Activated naive CD8-positive, alpha-beta T cell treated with anti-CD3 and anti-CD28 coated beads for 36 hours (primary cell): Measurements from ENCODE around the gene VCL. TPM values are rescaled to one million over a fixed set of nuclear protein-coding genes. Genes with fewer than 3 reads are reported as not detected.
"Not testable (repeated sequence)": the region's sequence is repeated elsewhere in the genome, so short reads cannot be mapped to it uniquely, and the experiment has no call there.

Experiments
- DNase-seq: peaks from one replicate; pipeline ENCODE4 v3.0.0; 2021
- H3K27ac Mint-ChIP-seq: one replicate; pipeline ENCODE4 v1.8.0; 2022; ENCODE audit warnings: mild to moderate bottlenecking, moderate library complexity, mixed read lengths
- H3K27me3 Mint-ChIP-seq: one replicate; pipeline ENCODE4 v1.8.0; 2022; ENCODE audit warnings: mild to moderate bottlenecking, mixed read lengths
- H3K36me3 Mint-ChIP-seq: one replicate; pipeline ENCODE4 v1.8.0; 2021; ENCODE audit warnings: mild to moderate bottlenecking, mixed read lengths
- H3K4me1 Mint-ChIP-seq: one replicate; pipeline ENCODE4 v1.8.0; 2021; ENCODE audit warnings: mixed read lengths
- H3K4me3 Mint-ChIP-seq: one replicate; pipeline ENCODE4 v1.8.0; 2022; ENCODE audit warnings: mild to moderate bottlenecking, moderate library complexity, mixed read lengths
- H3K9me3 Mint-ChIP-seq: one replicate; pipeline ENCODE4 v1.8.0; 2022; ENCODE audit warnings: mixed read lengths
- total RNA-seq, 2 experiments: library from RNA; stranded (reverse); gene quantifications; one replicate each; pipeline ENCODE4 v1.2.3, GENCODE V29; 2021

The VCL gene
- total RNA-seq, 2 experiments from 2014 or later = 9.6 to 10.0 TPM

- no peaks in the 10 kb centered on the region for H3K36me3 Mint-ChIP-seq
- no peak for DNase-seq
- H3K27me3 Mint-ChIP-seq = no peaks in the 10 kb centered on the region
- peaks cover 26% of the 10 kb centered on the region for H3K4me1 Mint-ChIP-seq
- no peaks in the 10 kb centered on the region for H3K9me3 Mint-ChIP-seq
- H3K27ac Mint-ChIP-seq = no peak overlapping the region
- no peak overlapping the region for H3K4me3 Mint-ChIP-seq
These were observed 6.6 kb upstream of the VCL start for GRCh38 chr10:73991203-73991883.

GRCh38 chr10:73991884-73992245, 6.1 kb upstream of the VCL start:
- Mint-ChIP-seq H3K27me3 (no peaks in the 10 kb centered on the region), H3K4me1 (peaks cover 26% of the 10 kb centered on the region), H3K27ac (peak overlapping the region; percentile 15), H3K4me3 (no peak overlapping the region), H3K36me3 (no peaks in the 10 kb centered on the region), H3K9me3 (no peaks in the 10 kb centered on the region)
- DNase-seq = peak; percentile 66

- Mint-ChIP-seq H3K4me3 (no peak overlapping the region), H3K4me1 (peaks cover 26% of the 10 kb centered on the region)
- no peak for DNase-seq
These were observed 4.8 kb upstream of the VCL start for GRCh38 chr10:73992899-73993788.

GRCh38 chr10:73995035-73995358, 2.9 kb upstream of the VCL start:
- no peaks in the 10 kb centered on the region for H3K9me3 Mint-ChIP-seq
- no peak overlapping the region for H3K27ac Mint-ChIP-seq
- H3K27me3 Mint-ChIP-seq = no peaks in the 10 kb centered on the region
- peaks cover 37% of the 10 kb centered on the region for H3K4me1 Mint-ChIP-seq
- H3K4me3 Mint-ChIP-seq = no peak overlapping the region
- no peaks in the 10 kb centered on the region for H3K36me3 Mint-ChIP-seq
- no peak for DNase-seq

More at GRCh38 chr10:73992899-73993788, 4.8 kb upstream of the VCL start:
- Mint-ChIP-seq H3K36me3 (no peaks in the 10 kb centered on the region), H3K27ac (no peak overlapping the region), H3K27me3 (no peaks in the 10 kb centered on the region), H3K9me3 (no peaks in the 10 kb centered on the region)

GRCh38 chr10:73997461-73997786, 492 bp upstream of the VCL start:
- H3K9me3 Mint-ChIP-seq = no peaks in the 10 kb centered on the region

GRCh38 chr10:73998623-73998928, 660 bp downstream of the VCL start:
- peak overlapping the region; percentile 68 for H3K27ac Mint-ChIP-seq
- H3K4me3 Mint-ChIP-seq = peak overlapping the region; percentile 81
- H3K4me1 Mint-ChIP-seq = peaks cover 19% of the 10 kb centered on the region
- no peaks in the 10 kb centered on the region for H3K9me3 Mint-ChIP-seq
- DNase-seq = no peak
- no peaks in the 10 kb centered on the region for H3K36me3 Mint-ChIP-seq
- no peaks in the 10 kb centered on the region for H3K27me3 Mint-ChIP-seq

More at GRCh38 chr10:73997461-73997786, 492 bp upstream of the VCL start:
- Mint-ChIP-seq H3K4me1 (peaks cover 24% of the 10 kb centered on the region), H3K27ac (peak overlapping the region; percentile 88), H3K27me3 (no peaks in the 10 kb centered on the region), H3K4me3 (peak overlapping the region; percentile 90), H3K36me3 (no peaks in the 10 kb centered on the region)
- no peak for DNase-seq

- Mint-ChIP-seq H3K4me1 (peaks cover 18% of the 10 kb centered on the region), H3K27me3 (no peaks in the 10 kb centered on the region), H3K4me3 (peak overlapping the region; percentile 81), H3K36me3 (no peaks in the 10 kb centered on the region), H3K9me3 (no peaks in the 10 kb centered on the region), H3K27ac (peak overlapping the region; percentile 68)
- no peak for DNase-seq
These were observed 1.2 kb downstream of the VCL start for GRCh38 chr10:73998929-73999691.

- DNase-seq = no peak
- peaks cover 18% of the 10 kb centered on the region for H3K4me1 Mint-ChIP-seq
- no peak overlapping the region for H3K27ac Mint-ChIP-seq
- H3K4me3 Mint-ChIP-seq = peak overlapping the region; percentile 81
- no peaks in the 10 kb centered on the region for H3K27me3 Mint-ChIP-seq
- no peaks in the 10 kb centered on the region for H3K9me3 Mint-ChIP-seq
- no peaks in the 10 kb centered on the region for H3K36me3 Mint-ChIP-seq
These were observed 1.8 kb downstream of the VCL start for GRCh38 chr10:73999703-74000102.

- not testable (repeated sequence) for H3K4me3 Mint-ChIP-seq, H3K36me3 Mint-ChIP-seq, H3K9me3 Mint-ChIP-seq, H3K27ac Mint-ChIP-seq, H3K27me3 Mint-ChIP-seq, DNase-seq
- H3K4me1 Mint-ChIP-seq = peaks cover 18% of the 10 kb centered on the region
These were observed 2.3 kb downstream of the VCL start for GRCh38 chr10:74000244-74000643.

- H3K27me3 Mint-ChIP-seq = no peaks in the 10 kb centered on the region
These were observed 3.2 kb downstream of the VCL start for GRCh38 chr10:74000892-74001669.

GRCh38 chr10:74006269-74006668, 8.4 kb downstream of the VCL start:
- H3K4me1 Mint-ChIP-seq = peaks cover 21% of the 10 kb centered on the region
- no peak for DNase-seq
- no peak overlapping the region for H3K27ac Mint-ChIP-seq
- no peaks in the 10 kb centered on the region for H3K9me3 Mint-ChIP-seq
- no peak overlapping the region for H3K4me3 Mint-ChIP-seq
- H3K36me3 Mint-ChIP-seq = no peaks in the 10 kb centered on the region
- H3K27me3 Mint-ChIP-seq = no peaks in the 10 kb centered on the region

More at GRCh38 chr10:74000892-74001669, 3.2 kb downstream of the VCL start:
- no peak overlapping the region for H3K4me3 Mint-ChIP-seq
- H3K9me3 Mint-ChIP-seq = no peaks in the 10 kb centered on the region
- peaks cover 18% of the 10 kb centered on the region for H3K4me1 Mint-ChIP-seq
- H3K27ac Mint-ChIP-seq = no peak overlapping the region
- H3K36me3 Mint-ChIP-seq = no peaks in the 10 kb centered on the region
- DNase-seq = no peak

- Mint-ChIP-seq H3K36me3 (no peaks in the 10 kb centered on the region), H3K9me3 (no peaks in the 10 kb centered on the region), H3K27me3 (no peaks in the 10 kb centered on the region), H3K4me3 (no peak overlapping the region), H3K27ac (no peak overlapping the region), H3K4me1 (peaks cover 35% of the 10 kb centered on the region)
- no peak for DNase-seq
These were observed 10.4 kb downstream of the VCL start for GRCh38 chr10:74008212-74008731.

- H3K27me3 Mint-ChIP-seq = no peaks in the 10 kb centered on the region
- H3K4me1 Mint-ChIP-seq = peaks cover 36% of the 10 kb centered on the region
- no peaks in the 10 kb centered on the region for H3K9me3 Mint-ChIP-seq
- no peak overlapping the region for H3K4me3 Mint-ChIP-seq
- H3K36me3 Mint-ChIP-seq = peaks cover 2% of the 10 kb centered on the region
- no peak for DNase-seq
- H3K27ac Mint-ChIP-seq = no peak overlapping the region
These were observed 13.1 kb downstream of the VCL start for GRCh38 chr10:74011017-74011416.

- Mint-ChIP-seq H3K4me3 (no peak overlapping the region), H3K27me3 (no peaks in the 10 kb centered on the region), H3K36me3 (peaks cover 2% of the 10 kb centered on the region), H3K9me3 (no peaks in the 10 kb centered on the region), H3K4me1 (peaks cover 36% of the 10 kb centered on the region), H3K27ac (no peak overlapping the region)
- no peak for DNase-seq
These were observed 13.9 kb downstream of the VCL start for GRCh38 chr10:74011770-74012169.
